Measurements from ENCODE around the gene ELFN1.

ELFN1 gene

DNA sequence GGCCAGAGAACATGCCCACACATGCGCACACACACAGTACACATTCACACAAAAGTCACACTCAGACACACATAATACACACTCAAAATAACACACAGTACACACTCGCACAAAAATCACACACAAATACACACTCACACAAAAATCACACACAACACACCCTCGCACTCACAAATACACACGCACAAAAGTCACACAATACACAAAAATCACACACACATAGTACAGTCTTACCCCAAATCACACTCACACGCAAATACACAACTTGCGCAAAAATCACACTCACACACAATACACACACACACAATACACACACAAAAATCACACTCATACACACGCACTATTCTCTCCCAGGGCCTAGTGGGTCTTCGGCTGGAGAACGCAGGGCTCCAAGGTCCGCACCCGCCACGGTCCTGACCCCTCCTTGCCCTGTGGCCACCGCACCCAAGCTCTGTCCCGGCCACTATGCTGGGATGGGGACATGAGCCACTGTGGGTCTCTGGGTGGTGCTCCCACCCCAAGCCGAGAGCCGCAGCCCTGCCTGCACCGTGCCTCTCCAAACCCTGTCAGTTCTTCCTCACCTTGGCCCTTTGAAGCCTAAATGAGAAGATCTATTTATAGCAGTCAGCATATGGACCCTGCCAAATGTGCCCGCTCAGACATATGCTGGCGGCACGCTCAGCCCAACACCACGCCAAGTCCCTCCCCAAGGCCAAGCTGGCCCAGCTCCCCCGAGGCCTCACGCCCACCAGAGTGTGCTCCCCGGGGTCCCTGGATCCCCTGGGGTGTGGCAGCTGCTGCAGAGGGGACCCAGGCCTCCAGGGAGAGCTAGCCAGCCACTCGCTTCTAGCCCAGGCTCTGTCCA, 55.9 kb downstream of the ELFN1 start:
- no peak for DNase-seq (ENCODE audit: low spot score)

GRCh38 chr7:1727079-1727478, 57.0 kb downstream of the ELFN1 start:
- DNase-seq (ENCODE audit: low spot score), result no peak

DNA sequence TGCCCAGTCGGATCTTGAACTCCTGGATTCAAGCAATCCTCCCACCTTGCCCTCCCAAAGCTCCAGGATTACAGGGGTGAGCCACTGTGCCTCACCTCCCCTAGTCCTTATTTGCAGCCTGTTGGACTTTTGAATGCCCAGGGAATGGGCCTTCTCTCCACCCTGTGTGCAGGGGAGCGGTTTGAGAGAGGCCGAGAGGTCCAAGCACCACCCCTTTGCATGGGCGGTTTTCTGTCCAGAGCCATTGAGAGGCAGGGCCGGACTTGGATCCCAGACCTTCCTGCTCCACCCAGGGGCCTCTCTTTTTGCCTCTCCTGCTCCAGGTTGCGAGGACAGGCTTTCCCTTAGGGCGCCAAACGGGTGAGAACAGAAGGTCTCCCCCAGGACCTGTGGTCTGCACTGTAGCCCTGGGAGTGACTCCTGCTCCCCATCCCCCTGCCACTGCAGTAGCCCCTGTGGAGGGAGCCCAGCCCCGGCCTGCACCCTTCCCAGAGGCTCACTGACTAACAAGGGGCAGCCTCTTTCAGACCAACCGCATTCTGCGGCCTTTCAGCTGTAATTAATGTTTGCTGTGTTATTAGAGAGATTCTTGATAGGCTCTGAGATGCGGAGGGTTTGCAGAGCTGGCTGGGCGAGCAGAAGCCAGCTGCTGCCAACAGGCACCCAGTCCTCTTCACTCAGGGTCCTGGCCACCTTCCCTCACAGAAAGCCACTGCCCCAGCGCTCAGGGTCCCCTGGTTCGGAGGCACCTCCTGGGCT, 57.9 kb downstream of the ELFN1 start:
- no peak for DNase-seq (ENCODE audit: low spot score)

DNA sequence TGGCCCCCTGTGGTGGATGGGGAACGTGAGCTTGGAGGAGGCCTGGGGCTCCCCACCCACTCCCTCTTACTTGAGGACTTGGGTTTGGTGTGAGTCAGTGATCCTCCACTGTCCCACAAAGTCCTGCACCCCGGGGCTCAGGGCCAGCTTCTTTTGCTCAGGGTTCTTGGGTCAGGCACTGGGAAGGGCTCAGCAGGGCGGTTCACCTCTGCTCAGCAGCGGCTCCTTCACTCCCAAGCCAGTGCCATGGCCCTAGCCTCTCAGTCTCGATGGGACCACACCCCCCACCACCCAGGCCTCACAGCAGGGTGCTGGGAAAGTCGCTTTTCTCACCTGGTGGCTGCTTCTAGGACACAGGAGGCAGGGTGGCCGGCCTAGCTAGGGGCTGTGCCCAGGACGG, 59.1 kb downstream of the ELFN1 start:
- DNase-seq (ENCODE audit: low spot score), result no peak

- DNase-seq (ENCODE audit: low spot score), result no peak
Measured at GRCh38 chr7:1729773-1730172, 59.7 kb downstream of the ELFN1 start.

GRCh38 chr7:1732072-1732471, 62.0 kb downstream of the ELFN1 start:
- no peak for DNase-seq (ENCODE audit: low spot score)

GRCh38 chr7:1732645-1733044, 62.6 kb downstream of the ELFN1 start:
- DNase-seq (ENCODE audit: low spot score), result no peak

DNA sequence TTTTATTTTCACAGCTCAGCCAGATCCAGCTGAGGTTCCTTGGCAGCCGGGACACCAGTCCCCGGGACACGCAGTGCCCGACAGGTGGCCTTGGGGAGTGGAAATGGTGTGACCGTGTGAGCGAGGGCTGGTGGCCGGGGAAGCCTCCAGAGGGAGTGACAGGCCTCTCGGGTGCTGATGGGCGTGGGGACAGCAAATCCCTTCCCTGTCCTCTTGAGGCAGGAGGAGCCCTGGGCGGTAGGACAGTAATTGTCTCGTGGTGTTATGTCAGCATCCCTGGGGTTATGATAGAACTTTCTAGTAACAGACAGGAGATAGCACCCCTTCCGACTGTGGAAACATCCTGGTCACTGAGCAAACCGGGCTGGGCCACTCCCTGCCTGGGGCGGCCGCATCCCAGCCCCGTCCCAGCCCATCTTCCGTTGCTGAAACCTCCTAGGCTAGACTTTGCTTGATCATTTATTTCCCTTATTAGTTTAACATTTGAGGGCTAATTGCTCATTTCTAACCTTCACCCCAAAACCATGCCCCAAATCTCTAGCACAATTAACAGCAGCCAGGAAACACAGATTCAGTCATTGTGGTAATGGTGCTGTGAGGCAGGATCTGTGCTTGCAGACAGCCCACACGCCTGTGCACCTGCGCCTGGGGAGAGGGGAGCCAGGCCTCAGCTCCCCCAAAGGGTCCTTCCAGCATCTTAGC, 63.3 kb downstream of the ELFN1 start:
- DNase-seq (ENCODE audit: low spot score), result no peak

GRCh38 chr7:1733908-1734730, 64.0 kb downstream of the ELFN1 start:
- no peak for DNase-seq (ENCODE audit: low spot score)

DNA sequence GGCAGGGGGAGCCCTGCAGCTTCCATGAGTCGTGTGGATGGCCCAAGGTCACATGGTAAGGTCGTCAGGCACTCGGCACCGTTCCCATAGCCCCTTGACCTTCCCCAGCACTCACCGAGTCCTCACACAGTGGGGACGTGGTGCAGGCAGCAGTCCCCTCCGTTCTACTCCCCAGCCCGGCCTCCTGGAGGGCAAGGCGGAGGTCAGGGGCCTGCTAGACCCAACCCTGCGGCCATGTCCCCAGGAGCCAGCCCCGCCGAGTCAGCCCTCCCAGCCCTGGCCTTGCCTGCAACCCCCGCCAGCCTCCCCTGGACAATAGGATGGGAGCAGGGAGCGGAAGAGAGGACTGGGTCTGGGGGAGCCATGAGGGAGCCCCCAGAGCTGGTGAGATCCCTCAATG, 65.2 kb downstream of the ELFN1 start:
- DNase-seq (ENCODE audit: low spot score), result no peak

GRCh38 chr7:1735806-1736483, 65.9 kb downstream of the ELFN1 start:
- no peak for DNase-seq (ENCODE audit: low spot score)

DNA sequence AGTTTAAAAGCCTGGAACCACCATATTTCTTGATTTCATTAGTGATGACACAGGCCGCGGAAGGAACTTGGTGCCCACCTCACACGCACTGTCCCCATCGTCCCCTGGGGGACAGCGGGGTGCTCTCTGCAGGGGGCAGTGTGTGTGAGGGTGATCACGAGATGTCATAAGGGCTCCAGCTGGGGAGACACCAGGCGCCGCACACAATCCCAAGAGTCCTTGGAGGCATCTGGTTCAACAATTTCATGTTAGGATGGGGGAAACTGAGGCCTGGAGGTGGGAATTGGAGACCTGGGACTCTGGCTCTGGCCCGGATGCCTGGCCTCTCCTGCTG, 66.4 kb downstream of the ELFN1 start:
- DNase-seq (ENCODE audit: low spot score), result no peak

DNA sequence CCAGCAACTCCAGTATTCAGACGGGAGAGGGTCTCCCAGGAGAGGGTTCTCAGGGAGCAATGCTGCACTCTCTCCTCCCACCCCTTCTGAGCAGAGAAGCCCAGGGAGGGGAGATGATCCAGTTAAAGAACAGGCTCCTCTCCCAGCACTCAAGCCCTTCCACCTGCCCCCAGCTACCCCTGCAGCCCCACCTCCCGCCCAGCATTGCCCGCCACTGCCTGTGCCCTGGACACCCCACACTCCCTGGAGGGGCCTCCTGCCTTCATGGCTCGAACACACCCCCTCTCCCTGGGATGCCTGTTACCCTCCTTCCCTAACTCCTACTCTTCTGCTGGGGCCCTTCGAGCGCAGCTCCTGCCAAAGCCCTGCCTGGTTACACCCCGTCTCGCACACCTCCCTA, 66.8 kb downstream of the ELFN1 start:
- DNase-seq (ENCODE audit: low spot score), result no peak

- DNase-seq (ENCODE audit: low spot score), result no peak
Measured at GRCh38 chr7:1737523-1737922, 67.4 kb downstream of the ELFN1 start.

DNA sequence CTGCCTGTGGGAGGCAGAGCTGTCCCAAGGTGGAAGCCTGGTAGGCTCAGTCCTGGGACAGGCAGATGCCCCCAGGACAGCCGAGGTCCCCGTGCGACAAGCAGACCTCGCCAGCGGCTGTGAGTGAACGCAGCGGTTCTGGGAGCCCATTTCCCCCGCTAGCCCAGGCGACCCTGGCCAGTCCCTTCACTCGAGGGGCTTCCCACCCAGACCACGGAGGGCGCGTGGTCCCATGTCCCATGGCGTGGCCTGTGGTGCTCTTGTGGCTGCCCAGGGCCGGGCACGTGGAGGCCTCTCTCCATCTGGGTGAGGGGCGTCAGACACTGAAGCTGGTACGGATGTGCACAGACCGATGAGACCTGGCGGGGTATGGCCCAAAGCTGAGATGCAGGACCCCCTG, 67.9 kb downstream of the ELFN1 start:
- no peak for DNase-seq (ENCODE audit: low spot score)

- DNase-seq (ENCODE audit: low spot score), result no peak
Measured at GRCh38 chr7:1738511-1738910, 68.4 kb downstream of the ELFN1 start.

DNA sequence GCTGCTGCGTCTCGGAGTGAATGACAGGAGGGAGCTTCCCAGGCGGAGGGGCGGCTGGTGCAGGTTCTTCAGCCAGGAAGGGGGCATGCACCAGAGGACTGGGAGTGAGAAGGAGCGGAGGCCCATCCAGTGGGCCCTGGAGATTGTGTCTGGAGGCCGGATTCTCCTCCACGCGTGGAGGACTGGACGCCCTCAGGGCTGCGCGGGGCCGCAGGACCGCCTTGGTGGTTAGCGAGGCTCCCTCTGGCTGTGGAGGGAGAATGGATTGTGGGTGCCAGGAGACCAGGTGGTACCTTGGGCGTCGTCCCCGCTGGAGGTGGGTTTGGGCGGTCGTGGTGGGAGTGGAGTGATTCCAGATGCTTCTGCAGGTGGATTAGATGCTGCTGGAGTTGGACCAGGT, 68.9 kb downstream of the ELFN1 start:
- no peak for DNase-seq (ENCODE audit: low spot score)

DNA sequence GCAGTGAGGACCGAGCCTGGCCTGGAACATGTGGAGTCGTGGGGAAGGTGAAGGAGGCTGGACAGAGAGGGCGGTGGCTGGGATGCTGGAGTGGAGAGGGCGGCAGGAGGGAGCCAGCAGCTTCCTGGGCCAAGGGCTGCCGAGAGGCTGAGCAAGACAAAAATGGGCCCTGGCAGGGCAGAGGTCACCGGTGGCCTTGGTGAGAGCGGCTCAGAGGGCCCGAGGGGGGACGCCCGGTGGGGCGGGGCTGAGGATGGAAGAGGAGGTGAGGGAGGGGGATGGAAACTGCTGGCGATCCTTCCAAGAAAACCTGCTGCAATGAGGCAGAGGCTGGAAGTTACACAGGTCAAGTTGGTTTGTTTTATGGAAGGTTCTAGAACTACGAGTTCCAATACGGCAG, 69.5 kb downstream of the ELFN1 start:
- DNase-seq (ENCODE audit: low spot score), result no peak

DNA sequence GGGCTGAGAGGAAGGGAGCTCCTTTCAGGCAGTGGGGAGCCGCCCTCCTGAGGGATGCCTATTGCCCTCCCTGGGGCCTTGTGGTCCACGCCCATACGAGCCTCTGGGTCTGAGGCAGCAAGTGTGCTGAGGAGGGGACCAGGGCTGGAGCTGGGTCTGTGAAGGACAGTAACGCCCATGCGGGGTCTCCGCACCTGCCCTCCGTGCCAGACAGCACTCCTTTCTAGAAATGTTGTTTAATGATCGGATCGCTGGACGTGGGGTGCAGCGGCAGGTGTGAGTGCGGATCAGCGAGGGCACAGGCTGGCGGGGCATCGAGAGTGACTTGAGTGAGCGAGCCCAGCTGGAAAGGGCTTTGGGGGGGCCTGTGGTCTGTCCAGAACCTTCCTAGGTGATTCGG, 70.1 kb downstream of the ELFN1 start:
- DNase-seq (ENCODE audit: low spot score), result no peak

DNA sequence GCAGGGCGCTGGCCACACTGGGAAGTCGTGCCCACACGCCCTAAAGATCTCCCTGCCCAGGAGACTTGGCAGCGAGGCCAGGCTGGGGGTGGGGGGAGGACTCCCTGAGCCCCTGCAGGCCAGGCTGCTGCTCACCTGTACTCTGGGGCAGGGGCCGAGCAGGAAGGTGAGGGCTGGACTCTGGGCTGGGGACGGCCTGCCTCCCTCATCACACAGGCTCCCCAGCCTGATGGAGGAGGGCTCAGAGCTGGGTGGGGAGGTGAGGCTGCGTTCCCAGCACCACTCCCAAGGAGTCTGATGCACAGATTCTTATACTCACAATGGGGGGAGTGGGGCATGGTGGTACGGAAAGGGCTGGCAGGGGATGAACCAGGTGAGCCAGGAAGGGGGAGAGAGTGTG, 71.2 kb downstream of the ELFN1 start:
- DNase-seq (ENCODE audit: low spot score), result no peak

GRCh38 chr7:1741751-1742554, 71.9 kb downstream of the ELFN1 start:
- DNase-seq (ENCODE audit: low spot score), result no peak
